IMR-90 (cell line): ENCODE data around the gene FOXP4. TPM values are rescaled to one million over a fixed set of nuclear protein-coding genes. Genes with fewer than 3 reads are reported as not detected.

Source experiments
- ATAC-seq: fragments of 200-7000 bp; cut with Tn5 transposase; 2 replicates; pipeline ENCODE4 v1.9.1; 2020; ENCODE audit warnings: low read depth, mild to moderate bottlenecking, moderate library complexity
- BruUV-seq: library from RNA; stranded (reverse); fragments of 400-500 nt; replicated peaks from 2 replicates; lab custom pipeline; 2021; lab: Mats Ljungman, UMichigan
- CTCF ChIA-PET: fragments of 300-600 bp; formaldehyde crosslinking; extraction: SDS; loops from one replicate; lab custom pipeline; 2021; ENCODE audit warnings: antibody characterized with exemption; lab: Yijun Ruan, JAX
- POLR2A ChIA-PET: fragments of 300-600 bp; sonication (Branson Sonifier 250); formaldehyde crosslinking; loops from one replicate; lab custom pipeline; 2022; ENCODE audit warnings: antibody characterized with exemption; ENCODE audit not compliant: unreplicated experiment; lab: Charles Lee
- DNase-seq: peaks from one replicate; pipeline ENCODE4 v3.0.0; 2013
- H2AFZ ChIP-seq: replicated peaks from 2 replicates; pipeline ENCODE3; 2013; ENCODE audit warnings: low read length, mild to moderate bottlenecking; ENCODE audit not compliant: poor library complexity
- H2AK5ac ChIP-seq: 2 replicates; pipeline ENCODE4 v1.6.1; 2013; ENCODE audit warnings: low read depth, low read length, inconsistent platforms
- H2AK9ac ChIP-seq: replicated peaks from 2 replicates; pipeline ENCODE3; 2013; ENCODE audit warnings: mild to moderate bottlenecking, low read depth, low read length, moderate library complexity; ENCODE audit not compliant: poor library complexity
- H2BK120ac ChIP-seq: 2 replicates; pipeline ENCODE4 v1.6.1; 2013; ENCODE audit warnings: low read depth, low read length, inconsistent platforms
- H2BK15ac ChIP-seq: 3 replicates; pipeline ENCODE4 v1.6.1; 2013; ENCODE audit warnings: low read depth, low read length, inconsistent platforms
- H2BK20ac ChIP-seq: 2 replicates; pipeline ENCODE4 v1.6.1; 2013; ENCODE audit warnings: low read depth, mild to moderate bottlenecking, inconsistent platforms, low read length, moderate library complexity
- H2BK5ac ChIP-seq: 2 replicates; pipeline ENCODE4 v1.6.1; 2013; ENCODE audit warnings: mild to moderate bottlenecking, low read depth, low read length, inconsistent platforms; ENCODE audit not compliant: poor library complexity, severe bottlenecking
- H3K14ac ChIP-seq: replicated peaks from 2 replicates; pipeline ENCODE4 v1.6.1; 2013; ENCODE audit warnings: low read depth, low read length, inconsistent platforms
- H3K18ac ChIP-seq: 2 replicates; pipeline ENCODE4 v1.6.1; 2013; ENCODE audit warnings: low read depth, low read length, control low read depth
- H3K23ac ChIP-seq: 2 replicates; pipeline ENCODE4 v1.6.1; 2013; ENCODE audit warnings: low read depth, low read length, inconsistent platforms
- H3K27ac ChIP-seq: 2 replicates; pipeline ENCODE4 v1.5.1; 2013; ENCODE audit warnings: mild to moderate bottlenecking, control low read depth, low read length; ENCODE audit not compliant: insufficient read depth
- H3K27me3 ChIP-seq: 2 replicates; pipeline ENCODE4 v1.6.1; 2013; ENCODE audit warnings: low read length; ENCODE audit not compliant: control insufficient read depth, insufficient read depth
- H3K36me3 ChIP-seq: 2 replicates; pipeline ENCODE4 v1.6.1; 2013; ENCODE audit warnings: low read length, mixed read lengths; ENCODE audit not compliant: control insufficient read depth, insufficient read depth
- H3K4ac ChIP-seq: 2 replicates; pipeline ENCODE4 v1.6.1; 2013; ENCODE audit warnings: low read depth, low read length, inconsistent platforms
- H3K4me1 ChIP-seq: 2 replicates; pipeline ENCODE4 v1.6.1; 2013; ENCODE audit warnings: low read length, mixed read lengths; ENCODE audit not compliant: control insufficient read depth, insufficient read depth
- H3K4me2 ChIP-seq: 2 replicates; pipeline ENCODE4 v1.6.1; 2013; ENCODE audit warnings: low read depth, mild to moderate bottlenecking, control low read depth, low read length, moderate library complexity
- H3K4me3 ChIP-seq: 2 replicates; pipeline ENCODE4 v1.5.1; 2013; ENCODE audit warnings: low read depth, mild to moderate bottlenecking, control low read depth, low read length, moderate library complexity; ENCODE audit not compliant: insufficient read depth
- H3K56ac ChIP-seq: 2 replicates; pipeline ENCODE4 v1.6.1; 2013; ENCODE audit warnings: low read length, inconsistent platforms; ENCODE audit not compliant: insufficient read depth; ENCODE audit errors: extremely low read depth
- H3K79me1 ChIP-seq, 2 experiments: 2 replicates each; pipeline ENCODE4 v1.6.1; 2013; ENCODE audit warnings: low read length in 2 of 2, inconsistent platforms in 1 of 2, low read depth in 1 of 2
- H3K9ac ChIP-seq: 2 replicates; pipeline ENCODE4 v1.6.1; 2013; ENCODE audit warnings: low read depth, low read length, control low read depth
- H3K9me1 ChIP-seq: 2 replicates; pipeline ENCODE4 v1.6.1; 2013; ENCODE audit warnings: low read length, inconsistent platforms; ENCODE audit not compliant: insufficient read depth
- H3K9me3 ChIP-seq: 2 replicates; pipeline ENCODE4 v1.6.1; 2013; ENCODE audit warnings: low read length; ENCODE audit not compliant: control insufficient read depth, insufficient read depth
- H4K20me1 ChIP-seq: 2 replicates; pipeline ENCODE4 v1.6.1; 2013; ENCODE audit warnings: low read length, inconsistent platforms; ENCODE audit not compliant: insufficient read depth
- H4K5ac ChIP-seq: 2 replicates; pipeline ENCODE4 v1.6.1; 2013; ENCODE audit warnings: mild to moderate bottlenecking, low read depth, low read length, control low read depth
- H4K8ac ChIP-seq, 2 experiments: 2 replicates each; pipeline ENCODE4 v1.6.1; 2013; ENCODE audit warnings: low read depth in 2 of 2, low read length in 2 of 2, control low read depth in 1 of 2, inconsistent platforms in 1 of 2
- H4K91ac ChIP-seq: 2 replicates; pipeline ENCODE4 v1.6.1; 2013; ENCODE audit warnings: low read depth, low read length, inconsistent platforms; ENCODE audit not compliant: insufficient read depth
- BHLHE40 ChIP-seq: fragments of 150-350 bp; IDR thresholded peaks from 2 replicates; pipeline ENCODE4 v1.6.1; 2016; ENCODE audit warnings: mild to moderate bottlenecking, low read depth, low read length
- CEBPB ChIP-seq: IDR thresholded peaks from 2 replicates; pipeline ENCODE4 v1.6.1; 2012; ENCODE audit warnings: low read depth, low read length, improper control_type of control experiment
- CHD1 ChIP-seq: IDR thresholded peaks from 2 replicates; pipeline ENCODE4 v1.6.1; 2012; ENCODE audit warnings: low read depth, low read length, improper control_type of control experiment
- CTCF ChIP-seq: conservative IDR thresholded peaks from 2 replicates; pipeline ENCODE4 v1.5.1; 2012; ENCODE audit warnings: mild to moderate bottlenecking, low read depth, low read length, improper control_type of control experiment
- ELK1 ChIP-seq: fragments of 150-350 bp; IDR thresholded peaks from 2 replicates; pipeline ENCODE4 v1.6.1; 2016; ENCODE audit warnings: low read depth, mild to moderate bottlenecking, low read length, moderate library complexity, borderline replicate concordance
- FOS ChIP-seq: fragments of 150-350 bp; IDR thresholded peaks from 2 replicates; pipeline ENCODE4 v1.6.1; 2016; ENCODE audit warnings: low read depth, low read length
- MAFK ChIP-seq: IDR thresholded peaks from 2 replicates; pipeline ENCODE4 v1.6.1; 2012; ENCODE audit warnings: low read depth, low read length, improper control_type of control experiment
- MAZ ChIP-seq: IDR thresholded peaks from 2 replicates; pipeline ENCODE4 v1.6.1; 2012; ENCODE audit warnings: low read depth, mild to moderate bottlenecking, low read length, improper control_type of control experiment, moderate library complexity, borderline replicate concordance
- MXI1 ChIP-seq: IDR thresholded peaks from 2 replicates; pipeline ENCODE4 v1.6.1; 2012; ENCODE audit warnings: low read depth, mild to moderate bottlenecking, low read length, moderate library complexity, borderline replicate concordance
- NFE2L2 ChIP-seq: fragments of 150-350 bp; IDR thresholded peaks from 2 replicates; pipeline ENCODE4 v1.6.1; 2016; ENCODE audit warnings: low read depth, mild to moderate bottlenecking, low read length
- RAD21 ChIP-seq: IDR thresholded peaks from 2 replicates; pipeline ENCODE4 v1.6.1; 2012; ENCODE audit warnings: low read length, improper control_type of control experiment
- RFX5 ChIP-seq: IDR thresholded peaks from 2 replicates; pipeline ENCODE4 v1.8.0; 2012; ENCODE audit warnings: low read depth, mild to moderate bottlenecking, low read length, moderate library complexity
- USF2 ChIP-seq: fragments of 150-350 bp; IDR thresholded peaks from 2 replicates; pipeline ENCODE4 v1.6.1; 2017; ENCODE audit warnings: mild to moderate bottlenecking, antibody characterized with exemption, low read length, low read depth
- WGBS, 2 experiments: methylation state at CpG; one replicate each; pipeline versions ENCODE4 v1.1.5 to v1.1.7; 2013; ENCODE audit warnings: missing lambda C conversion rate in 2 of 2; ENCODE audit not compliant: insufficient read length in 1 of 2; ENCODE audit errors: extremely low coverage in 2 of 2; 5-methylcytosine and 5-hydroxymethylcytosine counted together
- dilution Hi-C: fragments of 300-500 bp; cut with HindIII; formaldehyde crosslinking; loops from one replicate; pipeline ENCODE4 v1.14.3; 2018; ENCODE audit warnings: low sequenced_read_pairs; ENCODE audit not compliant: unreplicated experiment
- in situ Hi-C: fragments of 300-500 bp; cut with MboI; formaldehyde crosslinking; loops from 3 replicates; pipeline ENCODE4 v1.14.3; 2019; ENCODE audit warnings: low sequenced_read_pairs, inconsistent platforms, mixed read lengths
- intact Hi-C: fragments of 100-400 bp; cut with micrococcal nuclease; formaldehyde crosslinking; loops from 2 replicates; pipeline ENCODE4 v1.10.0; 2022
- polyA plus RNA-seq, 3 experiments: library from polyadenylated mRNA; depleted of rRNA; stranded (reverse); fragments of >200 nt; gene quantifications; 2 replicates each; pipeline ENCODE4 v1.2.3, GENCODE V29; 2012; ENCODE audit warnings: low replicate concordance in 1 of 3
- total RNA-seq: library from RNA; depleted of rRNA; stranded (reverse); fragments of >200 nt; gene quantifications from 2 replicates; pipeline ENCODE4 v1.2.3, GENCODE V29; 2012

Gene FOXP4
- total and polyA plus RNA-seq, 2 of the 4 experiments (the other 2 are of a cell fraction), result 0.72 to 9.5 TPM

GRCh38 chr6:41647061-41647511 lies 100.9 kb downstream of the FOXP4 start:
- H4K20me1 ChIP-seq, result no peaks in the 10 kb centered on the region; the same call in 1 of the 2 replicates
- H2BK15ac ChIP-seq, result no peak overlapping the region
- no peak for DNase-seq
- H3K23ac ChIP-seq, result no peak overlapping the region
- H3K9me3 ChIP-seq, result no peaks in the 10 kb centered on the region
- no peak overlapping the region for H3K56ac ChIP-seq
- peak; percentile 24; the same call in 1 of the 2 replicates for ATAC-seq
- H3K79me1 ChIP-seq, result no peaks in the 10 kb centered on the region
- ChIA-PET POLR2A (no interaction called here), CTCF (no interaction called here)
- H3K9me1 ChIP-seq, result no peaks in the 10 kb centered on the region
- no peak overlapping the region for H3K9ac ChIP-seq
- no peaks in the 10 kb centered on the region for H3K36me3 ChIP-seq
- TF ChIP-seq MAFK, result no peak
- TF ChIP-seq CEBPB, result no peak
- TF ChIP-seq CTCF, result no peak
- no peak for TF ChIP-seq RFX5
- TF ChIP-seq MXI1, result no peak
- TF ChIP-seq MAZ, result no peak
- no peak for TF ChIP-seq USF2
- no peak for TF ChIP-seq NFE2L2
- no peak for TF ChIP-seq FOS
- no peak for TF ChIP-seq BHLHE40
- TF ChIP-seq CHD1, result no peak
- TF ChIP-seq RAD21, result no peak
- TF ChIP-seq ELK1, result no peak
- no peak overlapping the region for H2BK20ac ChIP-seq
- no peak overlapping the region for H3K4me3 ChIP-seq
- H3K27me3 ChIP-seq, result peaks cover 67% of the 10 kb centered on the region
- no peak overlapping the region for H3K14ac ChIP-seq
- no peak overlapping the region for H3K4me2 ChIP-seq
- no peak overlapping the region for H3K18ac ChIP-seq
- no peak overlapping the region for H4K8ac ChIP-seq
- H3K4me1 ChIP-seq, result no peaks in the 10 kb centered on the region
- intact Hi-C loops, result no loop called here
- BruUV-seq, result no TSS peak
- no peak overlapping the region for H2BK120ac ChIP-seq
- no peak overlapping the region for H4K91ac ChIP-seq
- H2AK5ac ChIP-seq, result no peak overlapping the region
- dilution Hi-C loops, result no loop called here
- H2BK5ac ChIP-seq, result no peak overlapping the region
- H2AK9ac ChIP-seq, result no peak overlapping the region
- in situ Hi-C loops, result no loop called here
- no peak overlapping the region for H3K27ac ChIP-seq
- H3K4ac ChIP-seq, result no peak overlapping the region
- WGBS, 2 experiments, result 60% methylated on average over 2 of the region's 9 CpGs; no CpG with 5 or more reads in 1 of the 2 experiments
- no peak overlapping the region for H2AFZ ChIP-seq
- H4K5ac ChIP-seq, result no peak overlapping the region
